ENCODE results near the gene TFCP2L1.

The TFCP2L1 gene

DNA sequence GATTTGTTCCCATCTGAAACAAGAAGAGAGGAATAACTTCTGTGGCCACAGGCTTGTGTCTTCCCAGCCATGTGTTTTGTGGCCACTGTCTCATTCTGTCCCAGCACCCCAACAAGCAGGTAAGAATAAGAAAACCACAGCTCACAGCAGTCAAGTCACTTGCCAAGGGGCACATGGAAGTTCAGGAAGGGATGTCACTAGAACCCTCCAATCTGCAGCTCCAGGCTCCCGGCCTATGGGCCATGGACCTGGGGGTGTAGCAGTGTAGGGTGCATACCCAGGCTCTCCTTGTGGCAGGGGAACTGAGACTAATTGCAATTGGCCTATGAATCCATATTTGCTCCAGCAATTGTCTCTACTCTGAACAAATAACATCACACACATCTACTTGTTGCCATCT is 112.5 kb downstream of the TFCP2L1 start:
- Histone ChIP-seq H3K4me3 (ENCODE audit: extremely low read depth, insufficient read depth, low read length, poor library complexity, severe bottlenecking) (no peak overlapping the region), H3K27ac (ENCODE audit: low read depth, low read length, severe bottlenecking) (no peak overlapping the region), H3K36me3 (ENCODE audit: control insufficient read depth, insufficient read depth, low read length) (no peaks in the 10 kb centered on the region), H3K4me1 (ENCODE audit: control insufficient read depth, insufficient read depth, low read length, poor library complexity, severe bottlenecking) (no peaks in the 10 kb centered on the region), H3K9me3 (ENCODE audit: control insufficient read depth, low read length) (no peaks in the 10 kb centered on the region)
- WGBS, 2 experiments (ENCODE audit: insufficient coverage in 2 of 2), result 73 to 83% methylated on average over 1 of the region's 1 CpG

DNA sequence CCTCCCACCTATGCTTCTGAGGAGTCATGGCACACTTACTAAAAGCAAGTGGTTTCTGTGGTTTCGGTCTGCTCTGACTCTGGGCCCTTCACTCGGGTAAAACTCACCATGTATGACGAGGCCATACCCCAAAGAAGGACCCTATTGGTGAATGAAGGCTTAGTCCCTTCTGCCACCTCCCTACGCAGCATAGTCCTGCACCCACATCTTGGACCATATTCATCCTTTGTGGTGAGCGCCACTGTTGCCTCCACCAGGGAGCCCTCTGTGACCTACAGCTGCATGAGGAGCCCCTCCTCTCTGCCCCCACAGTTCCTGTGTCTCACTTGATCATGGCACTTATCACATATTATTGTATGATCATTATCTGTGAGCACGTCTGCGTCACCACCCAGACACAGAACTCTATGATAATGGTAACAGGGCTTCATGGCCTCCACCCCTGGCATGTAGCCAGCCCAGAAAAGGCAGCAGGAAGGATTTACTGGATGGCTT is 113.3 kb downstream of the TFCP2L1 start:
- 89 to 91% methylated on average over 4 of the region's 7 CpGs for WGBS, 2 experiments (ENCODE audit: insufficient coverage in 2 of 2)
- Histone ChIP-seq H3K27ac (ENCODE audit: low read depth, low read length, severe bottlenecking) (no peak overlapping the region), H3K36me3 (ENCODE audit: control insufficient read depth, insufficient read depth, low read length) (no peaks in the 10 kb centered on the region), H3K9me3 (ENCODE audit: control insufficient read depth, low read length) (no peaks in the 10 kb centered on the region), H3K4me3 (ENCODE audit: extremely low read depth, insufficient read depth, low read length, poor library complexity, severe bottlenecking) (no peak overlapping the region), H3K4me1 (ENCODE audit: control insufficient read depth, insufficient read depth, low read length, poor library complexity, severe bottlenecking) (no peaks in the 10 kb centered on the region)

DNA sequence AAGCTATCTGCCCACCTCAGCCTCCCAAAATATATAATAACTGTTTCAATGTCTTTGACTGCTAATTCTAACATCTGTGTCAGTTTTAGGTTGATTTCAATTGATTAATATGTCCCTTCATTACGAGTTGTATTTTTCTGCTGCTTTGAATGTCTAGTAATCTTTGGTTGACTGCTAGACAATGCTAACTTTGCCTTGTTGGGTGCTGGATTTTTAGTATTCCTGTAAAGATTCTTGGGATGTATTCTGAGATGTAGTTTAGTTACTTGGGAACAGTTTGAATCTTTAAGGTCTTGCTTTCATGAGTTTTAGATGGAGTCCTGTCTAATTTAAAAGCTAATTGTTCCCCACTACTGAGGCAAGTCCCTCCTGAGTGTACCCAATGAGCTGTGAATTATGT is 114.4 kb downstream of the TFCP2L1 start:
- H3K27ac ChIP-seq (ENCODE audit: low read depth, low read length, severe bottlenecking), result no peak overlapping the region
- H3K4me3 ChIP-seq (ENCODE audit: extremely low read depth, insufficient read depth, low read length, poor library complexity, severe bottlenecking), result no peak overlapping the region
- no peaks in the 10 kb centered on the region for H3K9me3 ChIP-seq (ENCODE audit: control insufficient read depth, low read length)
- 100% methylated on average over 1 of the region's 1 CpG; no CpG with 5 or more reads in 1 of the 2 experiments for WGBS, 2 experiments (ENCODE audit: insufficient coverage in 2 of 2)
- no peaks in the 10 kb centered on the region for H3K4me1 ChIP-seq (ENCODE audit: control insufficient read depth, insufficient read depth, low read length, poor library complexity, severe bottlenecking)
- no peaks in the 10 kb centered on the region for H3K36me3 ChIP-seq (ENCODE audit: control insufficient read depth, insufficient read depth, low read length)

DNA sequence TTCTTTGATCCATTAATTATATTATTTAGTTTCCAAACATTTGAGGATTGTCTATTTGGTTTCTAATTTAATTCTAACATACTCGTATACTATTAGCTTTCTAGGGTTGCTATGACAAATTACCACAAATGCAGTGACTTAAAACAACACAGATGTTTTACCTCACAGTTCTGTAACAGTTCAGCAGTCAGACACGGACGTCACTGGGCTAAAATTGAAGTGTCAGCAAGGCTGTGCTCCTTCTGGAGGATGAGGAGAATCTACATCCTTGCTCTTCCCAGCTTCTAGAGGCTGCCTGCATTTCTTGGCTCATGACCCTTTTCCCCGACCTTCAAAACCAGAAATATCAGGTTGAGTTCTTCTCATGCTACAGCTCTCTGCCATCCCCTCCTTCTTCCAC is 117.6 kb downstream of the TFCP2L1 start:
- Histone ChIP-seq H3K9me3 (ENCODE audit: control insufficient read depth, low read length) (no peaks in the 10 kb centered on the region), H3K4me1 (ENCODE audit: control insufficient read depth, insufficient read depth, low read length, poor library complexity, severe bottlenecking) (no peaks in the 10 kb centered on the region)
- WGBS, 2 experiments (ENCODE audit: insufficient coverage in 2 of 2), result 68 to 74% methylated on average over 3 of the region's 4 CpGs

More for the DNA sequence above, 117.6 kb downstream of the TFCP2L1 start:
- Histone ChIP-seq H3K27ac (ENCODE audit: low read depth, low read length, severe bottlenecking) (no peak overlapping the region), H3K36me3 (ENCODE audit: control insufficient read depth, insufficient read depth, low read length) (no peaks in the 10 kb centered on the region), H3K4me3 (ENCODE audit: extremely low read depth, insufficient read depth, low read length, poor library complexity, severe bottlenecking) (no peak overlapping the region)
